DMS 273 (cell line): ENCODE measurements around the gene S1PR4.

Experiments
- DNase-seq: peaks from one replicate; lab custom pipeline; 2025; ENCODE audit not compliant: unreplicated experiment; lab: John Stamatoyannopoulos, UW

S1PR4 gene, protein sequence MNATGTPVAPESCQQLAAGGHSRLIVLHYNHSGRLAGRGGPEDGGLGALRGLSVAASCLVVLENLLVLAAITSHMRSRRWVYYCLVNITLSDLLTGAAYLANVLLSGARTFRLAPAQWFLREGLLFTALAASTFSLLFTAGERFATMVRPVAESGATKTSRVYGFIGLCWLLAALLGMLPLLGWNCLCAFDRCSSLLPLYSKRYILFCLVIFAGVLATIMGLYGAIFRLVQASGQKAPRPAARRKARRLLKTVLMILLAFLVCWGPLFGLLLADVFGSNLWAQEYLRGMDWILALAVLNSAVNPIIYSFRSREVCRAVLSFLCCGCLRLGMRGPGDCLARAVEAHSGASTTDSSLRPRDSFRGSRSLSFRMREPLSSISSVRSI

DNA sequence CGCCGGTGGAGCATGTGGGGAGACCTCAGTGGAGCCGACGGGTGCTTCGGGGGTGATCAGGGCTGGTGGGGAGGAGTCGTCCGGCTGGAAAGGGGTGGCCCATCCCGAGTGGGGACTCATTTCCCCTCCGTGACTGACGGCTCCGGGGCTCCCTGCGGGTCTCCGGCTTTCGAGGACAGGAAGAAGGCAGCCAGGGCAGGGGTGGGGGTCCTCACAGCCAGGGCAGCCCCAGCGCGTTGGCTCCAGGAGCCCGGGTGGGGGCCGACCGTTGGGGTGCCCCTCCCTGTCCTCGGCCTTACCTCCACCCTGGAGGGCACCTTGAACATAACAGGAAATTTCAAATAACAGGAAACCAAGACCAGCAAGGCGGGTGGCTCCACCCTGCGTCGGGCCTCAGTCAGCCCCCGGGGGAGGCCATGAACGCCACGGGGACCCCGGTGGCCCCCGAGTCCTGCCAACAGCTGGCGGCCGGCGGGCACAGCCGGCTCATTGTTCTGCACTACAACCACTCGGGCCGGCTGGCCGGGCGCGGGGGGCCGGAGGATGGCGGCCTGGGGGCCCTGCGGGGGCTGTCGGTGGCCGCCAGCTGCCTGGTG, at the start of gene S1PR4:
TSS of gene S1PR4 (plus strand) at position 393 of the 596 bp plus-strand sequence. CDS start at position 417, 24 bp downstream.
- DNase-seq, result no peak

DNA sequence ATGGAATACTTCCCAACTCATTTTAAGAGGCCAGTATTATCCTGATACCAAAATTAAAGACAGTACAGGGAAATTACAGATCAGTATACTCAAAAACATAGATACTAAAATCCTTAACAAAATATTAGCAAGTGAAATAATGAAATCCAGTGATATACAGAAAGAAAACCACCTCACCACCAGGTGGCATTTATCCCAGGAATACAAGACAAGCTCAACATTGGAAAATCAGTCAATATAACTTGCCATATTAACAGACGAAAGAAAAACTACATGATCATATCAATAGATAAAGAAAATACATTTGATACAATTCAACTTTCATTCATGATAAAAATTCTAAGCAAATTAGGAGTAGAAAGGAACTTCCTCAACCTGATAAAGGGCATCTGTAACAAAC, 49.5 kb upstream of the S1PR4 start:
- peak; percentile 56 for DNase-seq

DNA sequence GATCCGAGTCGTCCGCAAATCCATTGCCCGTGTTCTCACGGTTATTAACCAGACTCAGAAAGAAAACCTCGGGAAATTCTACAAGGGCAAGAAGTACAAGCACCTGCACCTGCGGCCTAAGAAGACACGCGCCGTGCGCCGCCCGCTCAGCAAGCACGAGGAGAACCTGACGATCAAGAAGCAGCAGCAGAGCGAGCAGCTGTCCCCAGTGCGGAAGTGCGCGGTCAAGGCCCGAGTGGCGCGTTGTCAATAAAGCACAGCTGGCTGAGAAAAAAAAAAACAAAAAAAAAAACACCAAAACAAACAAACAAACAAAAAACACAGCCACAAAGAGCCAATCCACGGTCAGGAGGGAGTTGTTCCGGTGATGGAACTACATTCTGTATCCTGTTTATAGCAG, 47.4 kb upstream of the S1PR4 start:
- no peak for DNase-seq

DNA sequence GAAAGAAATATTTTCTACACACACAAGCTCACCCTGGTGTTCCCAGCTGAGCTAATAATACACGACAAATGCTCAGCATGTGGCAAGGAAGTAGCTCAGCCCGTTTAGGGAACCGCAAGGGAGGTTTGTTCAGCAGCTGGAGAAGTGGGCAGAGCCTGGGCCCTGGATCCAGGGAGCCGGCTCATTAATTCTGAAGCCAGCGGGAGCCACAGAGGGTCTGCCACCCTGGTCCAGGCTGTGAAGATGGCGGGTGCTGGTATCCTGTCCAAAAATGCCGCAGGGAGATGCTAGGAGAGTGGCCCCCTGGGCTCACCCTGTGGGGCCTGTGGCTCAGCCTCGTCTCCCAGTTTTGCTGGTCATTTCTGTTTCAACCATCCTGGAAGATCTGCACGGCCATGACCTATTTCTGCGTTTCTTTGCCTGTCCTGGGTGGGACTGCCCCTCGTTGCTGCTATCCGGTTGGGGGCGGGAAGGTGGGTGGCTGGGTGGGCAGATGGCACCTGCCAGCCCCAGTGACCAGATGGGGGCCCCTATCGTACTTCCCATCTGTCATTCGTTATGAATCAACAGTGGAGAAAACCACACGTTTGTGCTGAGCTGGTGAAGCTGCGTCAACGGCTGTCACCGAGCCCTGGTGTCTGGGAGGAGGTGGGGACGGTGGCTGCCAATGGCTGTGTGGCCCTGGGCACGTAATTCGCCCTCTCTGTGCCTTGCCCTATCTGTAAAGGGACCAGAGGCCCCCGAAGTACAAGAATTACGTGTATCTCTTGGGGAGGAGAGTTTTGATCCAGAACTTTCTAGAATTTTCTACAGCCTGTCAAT, 45.4 kb upstream of the S1PR4 start:
- DNase-seq, result peak; percentile 95

DNA sequence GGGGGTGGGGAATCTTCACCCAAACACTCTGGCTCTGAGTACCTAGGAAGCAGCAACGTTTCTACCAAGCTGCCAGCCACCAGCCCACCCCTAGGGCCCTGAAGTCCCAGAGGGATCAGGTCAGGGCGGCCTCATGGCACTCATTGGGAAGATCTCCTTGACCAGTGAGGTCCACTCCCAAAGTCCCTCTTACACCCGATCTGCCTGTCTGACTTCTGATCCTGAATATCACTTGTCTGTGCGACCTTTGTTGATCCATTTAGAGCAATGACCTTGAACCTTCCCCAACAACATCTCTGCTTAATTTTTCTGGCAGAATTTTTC, 44.8 kb upstream of the S1PR4 start:
- no peak for DNase-seq

DNA sequence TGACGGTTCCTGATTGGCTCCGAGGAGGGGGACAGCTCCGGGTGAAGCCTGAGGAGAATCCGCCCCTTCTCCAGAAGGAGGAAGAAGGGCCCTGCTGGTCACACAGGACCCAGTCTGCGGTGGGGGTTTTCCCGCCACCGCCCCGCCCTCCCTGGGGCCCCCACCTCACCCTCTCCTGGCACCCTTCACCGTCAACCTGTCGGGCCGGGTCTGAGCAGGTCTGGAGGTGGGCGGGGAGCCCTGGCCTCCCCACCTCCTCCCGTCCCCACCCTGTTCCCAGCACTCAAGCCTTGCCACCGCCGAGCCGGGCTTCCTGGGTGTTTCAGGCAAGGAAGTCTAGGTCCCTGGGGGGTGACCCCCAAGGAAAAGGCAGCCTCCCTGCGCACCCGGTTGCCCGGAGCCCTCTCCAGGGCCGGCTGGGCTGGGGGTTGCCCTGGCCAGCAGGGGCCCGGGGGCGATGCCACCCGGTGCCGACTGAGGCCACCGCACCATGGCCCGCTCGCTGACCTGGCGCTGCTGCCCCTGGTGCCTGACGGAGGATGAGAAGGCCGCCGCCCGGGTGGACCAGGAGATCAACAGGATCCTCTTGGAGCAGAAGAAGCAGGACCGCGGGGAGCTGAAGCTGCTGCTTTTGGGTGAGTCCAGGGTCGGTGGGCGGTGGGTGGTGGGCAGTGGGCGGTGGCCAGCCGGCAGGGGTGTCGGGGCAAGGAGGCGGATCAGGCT, 42.4 kb upstream of the S1PR4 start, which contains the start of gene GNA15:
TSS of gene GNA15 (plus strand) at position 73 of the 723 bp plus-strand sequence. CDS start at position 491, 418 bp downstream.
- no peak for DNase-seq

DNA sequence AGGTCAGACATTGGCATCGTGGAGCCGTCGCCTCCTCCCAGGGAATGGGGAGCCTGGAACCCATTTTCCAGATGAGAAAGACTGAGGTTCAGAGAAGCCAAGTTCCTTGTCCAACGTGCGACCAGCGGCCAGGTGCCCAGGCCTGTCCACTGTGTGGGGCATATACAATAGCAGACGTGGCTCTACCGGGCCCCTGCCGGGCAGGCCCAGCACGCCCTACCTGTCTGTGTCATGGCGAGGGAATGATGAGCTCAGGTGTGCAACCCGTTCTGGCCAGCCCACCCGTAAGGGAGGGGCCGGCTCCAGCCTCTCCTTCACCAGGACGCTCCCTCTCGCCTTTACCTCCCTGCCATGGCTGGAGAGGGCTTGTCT, 41.9 kb upstream of the S1PR4 start:
- DNase-seq, result no peak

DNA sequence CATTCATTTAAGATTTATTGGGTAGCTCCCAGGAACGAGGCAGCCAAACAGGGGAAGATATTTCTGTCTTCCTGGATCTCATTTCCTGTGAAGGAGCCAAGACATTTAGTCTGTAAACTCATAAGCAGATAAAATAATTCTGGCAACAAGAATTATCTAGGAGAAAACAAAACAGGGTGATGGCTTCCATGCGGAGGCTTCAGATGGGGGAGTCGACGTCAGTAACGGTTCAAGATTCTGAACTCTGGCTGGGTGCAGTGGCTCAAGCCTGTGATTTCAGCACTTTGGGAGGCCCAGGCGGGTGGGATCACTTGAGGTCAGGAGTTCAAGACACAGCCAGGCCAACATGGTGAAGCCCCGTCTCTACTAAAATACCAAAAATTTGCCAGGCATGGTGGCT, 41.5 kb upstream of the S1PR4 start:
- no peak for DNase-seq

DNA sequence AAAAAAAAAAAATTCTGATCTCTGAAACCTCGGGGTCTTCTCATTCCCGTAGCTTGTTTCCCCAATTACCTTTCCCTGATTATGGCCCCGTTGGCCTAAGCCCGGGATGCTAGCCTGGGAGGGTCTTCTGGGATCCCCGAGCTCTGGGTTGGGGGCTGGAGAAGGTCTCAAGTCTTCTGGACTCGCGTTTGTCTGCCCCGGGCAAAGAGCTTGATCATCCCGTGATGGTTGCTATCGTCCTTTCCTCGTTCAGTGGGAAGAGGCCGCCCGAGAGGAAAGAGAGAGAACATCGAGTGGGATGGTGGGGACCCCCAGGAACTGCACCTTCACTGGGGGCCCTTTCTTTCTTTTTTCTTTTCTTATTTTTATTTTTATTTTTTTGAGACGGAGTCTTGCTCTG, 40.3 kb upstream of the S1PR4 start:
- DNase-seq, result no peak

DNA sequence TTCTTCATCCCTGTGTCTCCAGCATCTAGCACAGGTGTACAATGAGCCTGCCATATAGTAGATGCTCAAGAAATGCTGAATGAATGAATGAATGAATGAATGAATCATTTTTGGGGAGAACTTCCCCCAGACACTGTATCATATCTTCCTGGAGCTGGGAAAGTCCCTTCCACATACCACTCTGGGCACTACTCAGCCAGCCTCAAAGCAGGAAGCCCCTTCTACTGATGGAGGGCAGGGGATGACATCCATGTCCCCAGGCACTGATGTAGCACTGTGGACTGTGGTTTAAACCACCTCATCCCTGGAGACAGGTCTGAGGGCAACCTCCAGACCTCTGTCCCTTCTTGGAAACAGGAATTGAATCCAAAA, 37.9 kb upstream of the S1PR4 start:
- DNase-seq, result no peak

DNA sequence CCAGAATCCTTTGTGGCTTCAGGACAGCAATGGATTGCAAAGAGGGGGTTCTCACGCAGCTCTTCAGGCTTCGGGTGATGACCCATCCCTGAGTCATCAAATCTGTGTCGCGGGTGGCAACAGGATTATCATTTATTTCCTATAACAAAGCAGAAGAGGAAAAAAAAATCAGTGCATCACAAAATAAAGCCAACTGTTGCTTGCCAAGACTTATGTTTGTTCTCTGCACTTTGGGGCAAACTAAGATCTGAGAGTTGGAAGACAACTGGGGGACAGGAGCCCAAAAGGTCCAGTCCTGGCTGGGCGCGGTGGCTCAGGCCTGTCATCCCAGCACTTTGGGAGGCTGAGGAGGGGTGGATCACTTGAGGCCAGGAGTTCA, 36.3 kb upstream of the S1PR4 start:
- no peak for DNase-seq

DNA sequence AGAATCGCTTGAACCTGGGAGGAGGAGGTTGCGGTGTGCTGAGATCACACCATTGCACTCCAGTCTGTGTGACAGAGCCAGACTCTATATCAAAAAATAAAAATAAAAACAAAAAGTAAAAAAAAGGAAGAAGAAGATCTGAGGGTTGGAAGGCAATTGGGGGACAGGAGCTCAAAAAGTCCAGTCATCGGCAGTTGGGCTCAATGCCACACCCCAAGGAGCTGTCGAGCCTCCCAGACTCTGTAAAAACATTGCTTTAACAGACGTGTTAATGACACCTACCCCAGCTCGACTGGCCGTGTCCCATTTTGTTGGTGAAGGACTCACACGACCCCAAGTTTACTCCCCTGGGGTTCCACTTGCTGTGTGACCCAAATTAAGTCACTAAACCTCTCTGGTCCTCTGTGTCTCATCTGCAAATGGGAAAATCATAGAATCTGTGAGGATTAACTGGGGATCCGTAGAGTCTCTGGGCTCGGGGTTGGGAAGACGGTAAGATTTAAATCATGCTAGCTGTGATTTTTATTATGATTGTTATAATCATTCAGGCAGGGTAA, 35.7 kb upstream of the S1PR4 start:
- no peak for DNase-seq

DNA sequence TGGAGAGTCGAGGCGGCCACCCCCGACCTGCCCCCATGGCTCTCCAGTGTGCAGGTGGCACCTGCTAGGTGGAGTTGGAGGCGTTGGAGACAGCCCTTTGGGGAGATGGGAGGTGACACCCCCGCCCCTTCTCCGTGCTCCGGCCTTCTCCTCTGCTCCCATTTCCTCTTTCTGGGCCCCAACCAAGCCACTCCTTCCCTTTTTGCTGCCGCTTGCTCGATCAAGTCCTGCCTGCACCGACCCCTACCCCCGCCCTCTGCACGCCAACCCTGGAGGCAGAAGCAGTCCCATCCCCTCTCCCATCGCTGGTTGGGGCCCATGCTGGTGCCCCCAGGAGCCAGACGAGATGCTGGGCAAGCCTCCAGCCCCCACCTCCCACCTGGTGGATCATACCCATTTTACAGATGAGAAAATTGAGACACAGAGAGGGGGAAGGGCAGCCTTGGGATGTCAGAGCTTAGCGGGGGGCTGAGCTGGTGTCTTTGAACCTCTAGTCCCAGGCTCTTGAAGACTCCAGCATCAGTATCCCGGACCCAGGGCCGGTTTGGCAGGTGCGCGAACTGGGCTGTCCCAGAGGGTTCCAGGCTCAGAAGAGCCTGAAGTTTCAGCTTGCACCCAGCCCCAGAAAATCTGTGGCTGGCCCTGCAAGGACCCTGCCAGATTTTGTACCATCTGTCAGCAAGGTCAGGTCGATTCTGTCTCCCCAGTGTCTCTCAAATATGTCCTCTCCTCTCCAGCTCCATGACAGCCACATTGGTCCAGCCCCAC, 32.5 kb upstream of the S1PR4 start:
- DNase-seq, result peak; percentile 68

DNA sequence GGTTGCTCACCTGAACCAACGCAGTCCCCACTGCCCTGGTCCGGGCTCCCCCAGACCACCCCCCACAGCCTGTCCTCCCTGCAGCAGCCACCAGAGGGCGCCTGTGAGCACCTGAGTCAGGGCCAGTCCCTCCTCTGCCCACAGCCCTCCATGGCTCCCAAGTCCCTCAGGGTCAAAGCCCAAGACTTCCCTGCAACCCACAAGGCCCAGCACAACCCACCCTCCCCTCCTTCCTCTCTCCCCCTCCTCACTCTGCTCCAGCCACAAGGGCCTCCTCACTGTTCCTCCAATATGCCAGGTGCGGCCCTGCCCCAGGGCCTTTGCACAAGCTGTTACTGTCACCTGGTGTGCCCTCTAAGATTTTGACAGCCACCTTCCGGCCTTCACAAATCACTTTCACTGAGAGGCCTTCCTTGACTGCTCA, 31.9 kb upstream of the S1PR4 start:
- DNase-seq, result peak; percentile 68

DNA sequence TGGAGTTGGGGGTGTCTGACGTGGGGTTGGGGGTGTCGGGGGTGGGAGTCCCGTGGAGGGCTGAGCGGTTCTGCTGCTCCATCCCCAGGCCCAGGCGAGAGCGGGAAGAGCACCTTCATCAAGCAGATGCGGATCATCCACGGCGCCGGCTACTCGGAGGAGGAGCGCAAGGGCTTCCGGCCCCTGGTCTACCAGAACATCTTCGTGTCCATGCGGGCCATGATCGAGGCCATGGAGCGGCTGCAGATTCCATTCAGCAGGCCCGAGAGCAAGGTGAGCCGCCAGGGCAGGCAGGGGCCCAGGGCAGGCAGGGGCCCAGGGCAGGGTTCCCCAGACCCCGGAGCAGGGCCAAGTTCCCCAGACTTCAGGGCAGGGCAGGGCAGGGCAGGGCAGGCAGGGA, 30.1 kb upstream of the S1PR4 start:
- DNase-seq, result no peak

DNA sequence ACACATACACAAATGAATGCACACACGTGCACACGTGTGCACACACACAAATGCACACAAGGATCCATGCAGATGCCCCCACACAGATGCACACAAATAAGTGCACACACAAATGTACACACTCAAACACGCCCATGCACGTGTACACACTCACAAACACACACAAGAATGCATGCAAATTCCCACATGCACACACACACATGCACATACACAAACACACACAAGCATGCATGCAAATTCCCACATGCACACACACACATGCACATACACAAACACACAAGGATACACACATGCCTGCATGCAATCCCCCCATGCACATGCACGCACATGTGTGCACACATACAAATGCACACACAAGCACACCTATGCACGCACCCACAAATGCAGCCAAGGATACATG, 29.5 kb upstream of the S1PR4 start:
- no peak for DNase-seq

DNA sequence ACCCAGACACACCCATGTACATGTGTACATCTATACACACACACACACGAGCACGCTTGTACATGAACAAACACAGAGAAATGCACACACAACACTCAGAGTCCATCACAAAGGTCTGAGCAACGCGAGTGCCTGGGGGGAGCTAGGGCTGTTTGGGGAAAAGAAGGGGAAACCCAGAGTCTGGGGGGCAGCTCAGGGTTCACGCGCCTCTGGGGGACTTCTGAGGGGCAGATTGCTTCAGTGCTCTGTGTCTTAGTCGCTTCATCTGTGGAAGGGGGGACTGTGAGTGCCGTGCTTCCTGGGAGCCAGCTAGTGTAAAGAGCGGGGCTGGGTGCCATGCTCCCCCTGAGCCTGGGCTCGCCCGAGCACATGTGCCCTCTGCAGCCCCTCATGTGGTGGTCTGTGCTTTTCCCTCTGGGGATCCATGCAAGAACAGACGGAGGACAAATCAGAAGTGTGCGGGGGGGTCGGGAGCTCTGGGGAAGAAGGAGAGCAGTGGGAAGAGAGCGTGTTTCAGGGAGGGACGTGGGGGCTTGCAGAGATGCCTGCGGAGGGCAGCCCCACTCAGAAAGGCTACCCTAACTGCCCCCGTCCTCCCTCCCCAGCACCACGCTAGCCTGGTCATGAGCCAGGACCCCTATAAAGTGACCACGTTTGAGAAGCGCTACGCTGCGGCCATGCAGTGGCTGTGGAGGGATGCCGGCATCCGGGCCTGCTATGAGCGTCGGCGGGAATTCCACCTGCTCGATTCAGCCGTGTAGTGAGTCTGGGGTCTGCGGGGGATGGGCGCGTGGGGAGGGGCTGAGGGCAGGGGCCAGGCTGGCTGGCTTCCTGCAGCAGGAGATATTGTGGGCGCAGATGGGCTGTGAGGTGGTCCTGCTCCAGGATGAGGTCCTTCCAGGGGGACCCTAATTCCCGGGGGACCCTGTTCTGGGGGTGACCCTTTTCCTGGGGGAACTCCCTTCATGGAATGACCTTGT, 28.8 kb upstream of the S1PR4 start:
- no peak for DNase-seq

DNA sequence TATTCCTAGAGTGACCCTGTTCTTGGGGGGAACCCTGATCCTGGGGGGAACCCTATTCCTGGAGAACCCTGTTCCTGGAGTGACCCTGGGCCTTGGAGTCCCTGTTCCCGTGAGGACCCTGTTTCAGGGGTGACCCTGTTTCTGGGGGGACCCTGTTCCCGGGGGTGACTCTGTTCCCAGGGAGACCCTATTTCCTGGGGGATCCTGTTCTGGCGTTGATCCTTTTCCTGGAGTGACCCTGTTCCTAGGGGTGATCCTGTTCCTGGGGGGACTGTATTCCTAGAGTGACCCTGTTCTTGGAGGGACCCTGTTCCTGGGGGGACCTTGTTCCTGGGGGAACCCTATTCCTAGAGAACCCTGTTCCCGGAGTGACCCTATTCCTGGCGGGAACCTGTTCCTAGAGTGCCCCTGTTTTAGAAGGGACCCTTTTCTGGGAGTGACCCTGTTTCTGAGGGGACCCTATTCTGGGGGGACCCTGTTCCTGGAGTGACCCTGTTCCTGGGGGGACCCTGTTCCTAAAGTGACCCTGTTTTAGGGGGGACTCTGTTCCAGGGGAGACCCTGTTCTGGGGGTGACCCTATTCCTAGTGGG, 27.7 kb upstream of the S1PR4 start:
- no peak for DNase-seq
